ENCODE measurements around the gene CEP131.

The CEP131 gene

GRCh38 chr17:81197409-81197795, 25.4 kb downstream of the CEP131 start:
- no peak for DNase-seq

- DNase-seq, result no peak
These were observed 26.0 kb downstream of the CEP131 start for GRCh38 chr17:81196505-81197408.

- DNase-seq, result no peak
These were observed 26.7 kb downstream of the CEP131 start for GRCh38 chr17:81195941-81196495.

- DNase-seq, result no peak
These were observed 27.5 kb downstream of the CEP131 start for GRCh38 chr17:81194941-81195901.

- no peak for DNase-seq
These were observed 28.5 kb downstream of the CEP131 start for GRCh38 chr17:81194225-81194760.

GRCh38 chr17:81193470-81194224, 29.1 kb downstream of the CEP131 start:
- DNase-seq, result no peak

GRCh38 chr17:81193051-81193410, 29.7 kb downstream of the CEP131 start:
- no peak for DNase-seq

GRCh38 chr17:81192386-81193050, 30.2 kb downstream of the CEP131 start:
- no peak for DNase-seq

- DNase-seq, result no peak
These were observed 31.1 kb downstream of the CEP131 start for GRCh38 chr17:81191646-81192045.

- no peak for DNase-seq
These were observed 31.6 kb downstream of the CEP131 start for GRCh38 chr17:81191116-81191515.

- no peak for DNase-seq
These were observed 32.2 kb downstream of the CEP131 start for GRCh38 chr17:81190591-81190990.

GRCh38 chr17:81189670-81190530, 32.9 kb downstream of the CEP131 start:
- DNase-seq, result no peak

- no peak for DNase-seq
These were observed 33.7 kb downstream of the CEP131 start for GRCh38 chr17:81189016-81189415.

- no peak for DNase-seq
These were observed 34.3 kb downstream of the CEP131 start for GRCh38 chr17:81188491-81188840.

GRCh38 chr17:81187586-81188490, 34.9 kb downstream of the CEP131 start:
- DNase-seq, result no peak

GRCh38 chr17:81187120-81187519, 35.6 kb downstream of the CEP131 start:
- DNase-seq, result no peak

- no peak for DNase-seq
These were observed 36.6 kb downstream of the CEP131 start for GRCh38 chr17:81186203-81186602.

- no peak for DNase-seq
These were observed 38.2 kb downstream of the CEP131 start for GRCh38 chr17:81184555-81184954.

- DNase-seq, result no peak
These were observed 39.0 kb downstream of the CEP131 start for GRCh38 chr17:81183807-81184206.

GRCh38 chr17:81183316-81183715, 39.4 kb downstream of the CEP131 start:
- DNase-seq, result no peak
